HG03095 (cell line): ENCODE results near the gene USP17L18.
"Not testable (repeated sequence)": the region's sequence is repeated elsewhere in the genome, so short reads cannot be mapped to it uniquely, and the experiment has no call there.

ENCODE experiments used
- ATAC-seq: cut with Tn5 transposase; IDR thresholded peaks from one replicate; pipeline ENCODE4 v1.9.1; 2021; ENCODE audit warnings: moderate library complexity; ENCODE audit not compliant: unreplicated experiment

The USP17L18 gene, protein sequence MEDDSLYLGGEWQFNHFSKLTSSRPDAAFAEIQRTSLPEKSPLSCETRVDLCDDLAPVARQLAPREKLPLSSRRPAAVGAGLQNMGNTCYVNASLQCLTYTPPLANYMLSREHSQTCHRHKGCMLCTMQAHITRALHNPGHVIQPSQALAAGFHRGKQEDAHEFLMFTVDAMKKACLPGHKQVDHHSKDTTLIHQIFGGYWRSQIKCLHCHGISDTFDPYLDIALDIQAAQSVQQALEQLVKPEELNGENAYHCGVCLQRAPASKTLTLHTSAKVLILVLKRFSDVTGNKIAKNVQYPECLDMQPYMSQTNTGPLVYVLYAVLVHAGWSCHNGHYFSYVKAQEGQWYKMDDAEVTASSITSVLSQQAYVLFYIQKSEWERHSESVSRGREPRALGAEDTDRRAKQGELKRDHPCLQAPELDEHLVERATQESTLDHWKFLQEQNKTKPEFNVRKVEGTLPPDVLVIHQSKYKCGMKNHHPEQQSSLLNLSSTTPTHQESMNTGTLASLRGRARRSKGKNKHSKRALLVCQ

DNA sequence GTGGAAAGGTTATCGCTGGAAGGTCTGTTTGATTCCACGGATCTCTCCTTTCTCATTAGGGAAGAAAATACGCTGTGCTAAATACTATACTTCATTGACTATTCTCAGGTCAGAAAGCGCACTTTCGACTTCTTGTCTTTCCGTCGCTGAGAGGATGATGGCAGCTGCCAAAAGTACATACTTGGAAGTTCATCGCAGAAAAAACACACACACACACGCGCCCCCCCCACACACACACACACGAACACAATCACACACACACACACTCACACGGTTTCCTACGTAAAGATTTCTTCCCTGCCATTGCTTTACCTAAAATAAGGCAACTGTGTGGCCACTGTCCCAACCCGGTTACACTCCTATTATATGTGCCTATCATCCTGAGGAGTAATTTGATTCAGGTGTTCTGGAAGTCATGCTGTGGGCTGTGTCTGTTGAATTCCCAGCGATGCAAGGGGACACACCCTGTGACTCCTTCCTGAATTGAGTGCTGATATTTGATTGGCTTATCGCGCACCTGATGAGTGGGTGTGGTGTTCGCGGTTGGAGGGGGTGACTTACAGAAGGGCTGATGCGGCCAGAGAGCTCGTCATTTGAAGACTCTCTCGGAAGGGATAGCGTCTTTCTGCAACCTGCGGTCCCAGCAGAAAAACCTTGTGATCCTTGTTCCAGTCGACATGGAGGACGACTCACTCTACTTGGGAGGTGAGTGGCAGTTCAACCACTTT lies at the start of gene USP17L18:
Gene USP17L18, plus strand, starts transcription at position 678 of the 728 bp plus-strand sequence. Its CDS starts 0 bp downstream, at position 678.
- not testable (repeated sequence) for ATAC-seq

DNA sequence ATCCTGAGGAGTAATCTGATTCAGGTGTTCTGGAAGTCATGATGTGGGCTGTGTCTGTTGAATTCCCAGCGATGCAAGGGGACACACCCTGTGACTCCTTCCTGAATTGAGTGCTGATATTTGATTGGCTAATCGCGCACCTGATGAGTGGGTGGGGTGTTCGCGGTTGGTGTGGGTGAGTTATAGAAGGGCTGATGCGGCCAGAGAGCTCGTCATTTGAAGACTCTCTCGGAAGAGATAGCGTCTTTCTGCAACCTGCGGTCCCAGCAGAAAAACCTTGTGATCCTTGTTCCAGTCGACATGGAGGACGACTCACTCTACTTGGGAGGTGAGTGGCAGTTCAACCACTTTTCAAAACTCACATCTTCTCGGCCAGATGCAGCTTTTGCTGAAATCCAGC lies 38.1 kb upstream of the USP17L18 start, which contains the start of gene USP17L10:
Gene USP17L10, plus strand, starts transcription at position 301 of the 400 bp plus-strand sequence. Its CDS starts 0 bp downstream, at position 301.
- not testable (repeated sequence) for ATAC-seq

DNA sequence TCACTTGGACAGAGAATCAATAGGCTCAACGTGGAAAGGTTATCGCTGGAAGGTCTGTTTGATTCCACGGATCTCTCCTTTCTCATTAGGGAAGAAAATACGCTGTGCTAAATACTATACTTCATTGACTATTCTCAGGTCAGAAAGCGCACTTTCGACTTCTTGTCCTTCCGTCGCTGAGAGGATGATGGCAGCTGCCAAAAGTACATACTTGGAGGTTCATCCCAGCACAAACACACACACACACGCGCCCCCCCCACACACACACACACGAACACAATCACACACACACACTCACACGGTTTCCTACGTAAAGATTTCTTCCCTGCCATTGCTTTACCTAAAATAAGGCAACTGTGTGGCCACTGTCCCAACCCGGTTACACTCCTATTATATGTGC lies 33.7 kb upstream of the USP17L18 start:
- not testable (repeated sequence) for ATAC-seq

DNA sequence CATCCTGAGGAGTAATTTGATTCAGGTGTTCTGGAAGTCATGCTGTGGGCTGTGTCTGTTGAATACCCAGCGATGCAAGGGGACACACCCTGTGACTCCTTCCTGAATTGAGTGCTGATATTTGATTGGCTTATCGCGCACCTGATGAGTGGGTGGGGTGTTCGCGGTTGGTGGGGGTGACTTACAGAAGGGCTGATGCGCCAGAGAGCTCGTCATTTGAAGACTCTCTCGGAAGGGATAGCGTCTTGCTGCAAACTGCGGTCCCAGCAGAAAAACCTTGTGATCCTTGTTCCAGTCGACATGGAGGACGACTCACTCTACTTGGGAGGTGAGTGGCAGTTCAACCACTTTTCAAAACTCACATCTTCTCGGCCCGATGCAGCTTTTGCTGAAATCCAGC lies 33.3 kb upstream of the USP17L18 start, which contains the start of gene USP17L11:
Gene USP17L11, plus strand, starts transcription at position 301 of the 400 bp plus-strand sequence. Its CDS starts 0 bp downstream, at position 301.
- not testable (repeated sequence) for ATAC-seq

DNA sequence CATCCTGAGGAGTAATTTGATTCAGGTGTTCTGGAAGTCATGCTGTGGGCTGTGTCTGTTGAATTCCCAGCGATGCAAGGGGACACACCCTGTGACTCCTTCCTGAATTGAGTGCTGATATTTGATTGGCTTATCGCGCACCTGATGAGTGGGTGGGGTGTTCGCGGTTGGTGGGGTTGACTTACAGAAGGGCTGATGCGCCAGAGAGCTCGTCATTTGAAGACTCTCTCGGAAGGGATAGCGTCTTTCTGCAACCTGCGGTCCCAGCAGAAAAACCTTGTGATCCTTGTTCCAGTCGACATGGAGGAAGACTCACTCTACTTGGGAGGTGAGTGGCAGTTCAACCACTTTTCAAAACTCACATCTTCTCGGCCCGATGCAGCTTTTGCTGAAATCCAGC lies 28.6 kb upstream of the USP17L18 start, which contains the start of gene USP17L12:
Gene USP17L12, plus strand, starts transcription at position 301 of the 400 bp plus-strand sequence. Its CDS starts 0 bp downstream, at position 301.
- ATAC-seq = not testable (repeated sequence)

DNA sequence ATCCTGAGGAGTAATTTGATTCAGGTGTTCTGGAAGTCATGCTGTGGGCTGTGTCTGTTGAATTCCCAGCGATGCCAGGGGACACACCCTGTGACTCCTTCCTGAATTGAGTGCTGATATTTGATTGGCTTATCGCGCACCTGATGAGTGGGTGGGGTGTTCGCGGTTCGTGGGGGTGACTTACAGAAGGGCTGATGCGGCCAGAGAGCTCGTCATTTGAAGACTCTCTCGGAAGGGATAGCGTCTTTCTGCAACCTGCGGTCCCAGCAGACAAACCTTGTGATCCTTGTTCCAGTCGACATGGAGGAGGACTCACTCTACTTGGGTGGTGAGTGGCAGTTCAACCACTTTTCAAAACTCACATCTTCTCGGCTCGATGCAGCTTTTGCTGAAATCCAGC lies 23.8 kb upstream of the USP17L18 start, which contains the start of gene USP17L13:
Gene USP17L13, plus strand, starts transcription at position 301 of the 400 bp plus-strand sequence. Its CDS starts 0 bp downstream, at position 301.
- not testable (repeated sequence) for ATAC-seq

DNA sequence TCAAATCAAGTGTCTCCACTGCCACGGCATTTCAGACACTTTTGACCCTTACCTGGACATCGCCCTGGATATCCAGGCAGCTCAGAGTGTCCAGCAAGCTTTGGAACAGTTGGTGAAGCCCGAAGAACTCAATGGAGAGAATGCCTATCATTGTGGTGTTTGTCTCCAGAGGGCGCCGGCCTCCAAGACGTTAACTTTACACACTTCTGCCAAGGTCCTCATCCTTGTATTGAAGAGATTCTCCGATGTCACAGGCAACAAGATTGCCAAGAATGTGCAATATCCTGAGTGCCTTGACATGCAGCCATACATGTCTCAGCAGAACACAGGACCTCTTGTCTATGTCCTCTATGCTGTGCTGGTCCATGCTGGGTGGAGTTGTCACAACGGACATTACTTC lies 18.2 kb upstream of the USP17L18 start:
- ATAC-seq = not testable (repeated sequence)

DNA sequence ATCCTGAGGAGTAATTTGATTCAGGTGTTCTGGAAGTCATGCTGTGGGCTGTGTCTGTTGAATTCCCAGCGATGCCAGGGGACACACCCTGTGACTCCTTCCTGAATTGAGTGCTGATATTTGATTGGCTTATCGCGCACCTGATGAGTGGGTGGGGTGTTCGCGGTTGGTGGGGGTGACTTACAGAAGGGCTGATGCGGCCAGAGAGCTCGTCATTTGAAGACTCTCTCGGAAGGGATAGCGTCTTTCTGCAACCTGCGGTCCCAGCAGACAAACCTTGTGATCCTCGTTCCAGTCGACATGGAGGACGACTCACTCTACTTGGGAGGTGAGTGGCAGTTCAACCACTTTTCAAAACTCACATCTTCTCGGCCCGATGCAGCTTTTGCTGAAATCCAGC lies 14.3 kb upstream of the USP17L18 start, which contains the start of gene USP17L15:
Gene USP17L15, plus strand, starts transcription at position 301 of the 400 bp plus-strand sequence. Its CDS starts 0 bp downstream, at position 301.
- not testable (repeated sequence) for ATAC-seq

DNA sequence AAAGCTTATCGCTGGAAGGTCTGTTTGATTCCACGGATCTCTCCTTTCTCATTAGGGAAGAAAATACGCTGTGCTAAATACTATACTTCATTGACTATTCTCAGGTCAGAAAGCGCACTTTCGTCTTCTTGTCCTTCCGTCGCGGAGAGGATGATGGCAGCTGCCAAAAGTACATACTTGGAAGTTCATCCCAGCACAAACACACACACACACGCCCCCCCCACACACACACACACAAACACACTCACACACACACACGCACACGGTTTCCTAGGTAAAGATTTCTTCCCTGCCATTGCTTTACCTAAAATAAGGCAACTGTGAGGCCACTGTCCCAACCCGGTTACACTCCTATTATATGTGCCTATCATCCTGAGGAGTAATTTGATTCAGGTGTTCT lies 10.0 kb upstream of the USP17L18 start:
- ATAC-seq = not testable (repeated sequence)

DNA sequence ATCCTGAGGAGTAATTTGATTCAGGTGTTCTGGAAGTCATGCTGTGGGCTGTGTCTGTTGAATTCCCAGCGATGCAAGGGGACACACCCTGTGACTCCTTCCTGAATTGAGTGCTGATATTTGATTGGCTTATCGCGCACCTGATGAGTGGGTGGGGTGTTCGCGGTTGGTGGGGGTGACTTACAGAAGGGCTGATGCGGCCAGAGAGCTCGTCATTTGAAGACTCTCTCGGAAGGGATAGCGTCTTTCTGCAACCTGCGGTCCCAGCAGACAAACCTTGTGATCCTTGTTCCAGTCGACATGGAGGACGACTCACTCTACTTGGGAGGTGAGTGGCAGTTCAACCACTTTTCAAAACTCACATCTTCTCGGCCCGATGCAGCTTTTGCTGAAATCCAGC lies 4.9 kb upstream of the USP17L18 start, which contains the start of gene USP17L17:
Gene USP17L17, plus strand, starts transcription at position 301 of the 400 bp plus-strand sequence. Its CDS starts 0 bp downstream, at position 301.
- ATAC-seq = not testable (repeated sequence)

DNA sequence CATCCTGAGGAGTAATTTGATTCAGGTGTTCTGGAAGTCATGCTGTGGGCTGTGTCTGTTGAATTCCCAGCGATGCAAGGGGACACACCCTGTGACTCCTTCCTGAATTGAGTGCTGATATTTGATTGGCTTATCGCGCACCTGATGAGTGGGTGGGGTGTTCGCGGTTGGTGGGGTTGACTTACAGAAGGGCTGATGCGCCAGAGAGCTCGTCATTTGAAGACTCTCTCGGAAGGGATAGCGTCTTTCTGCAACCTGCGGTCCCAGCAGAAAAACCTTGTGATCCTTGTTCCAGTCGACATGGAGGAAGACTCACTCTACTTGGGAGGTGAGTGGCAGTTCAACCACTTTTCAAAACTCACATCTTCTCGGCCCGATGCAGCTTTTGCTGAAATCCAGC lies 4.6 kb downstream of the USP17L18 start, which contains the start of gene USP17L19:
Gene USP17L19, plus strand, starts transcription at position 301 of the 400 bp plus-strand sequence. Its CDS starts 0 bp downstream, at position 301.
- ATAC-seq = not testable (repeated sequence)

DNA sequence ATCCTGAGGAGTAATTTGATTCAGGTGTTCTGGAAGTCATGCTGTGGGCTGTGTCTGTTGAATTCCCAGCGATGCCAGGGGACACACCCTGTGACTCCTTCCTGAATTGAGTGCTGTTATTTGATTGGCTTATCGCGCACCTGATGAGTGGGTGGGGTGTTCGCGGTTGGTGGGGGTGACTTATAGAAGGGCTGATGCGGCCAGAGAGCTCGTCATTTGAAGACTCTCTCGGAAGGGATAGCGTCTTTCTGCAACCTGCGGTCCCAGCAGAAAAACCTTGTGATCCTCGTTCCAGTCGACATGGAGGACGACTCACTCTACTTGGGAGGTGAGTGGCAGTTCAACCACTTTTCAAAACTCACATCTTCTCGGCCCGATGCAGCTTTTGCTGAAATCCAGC lies 9.4 kb downstream of the USP17L18 start, which contains the start of gene USP17L20:
Gene USP17L20, plus strand, starts transcription at position 301 of the 400 bp plus-strand sequence. Its CDS starts 0 bp downstream, at position 301.
- ATAC-seq = not testable (repeated sequence)

DNA sequence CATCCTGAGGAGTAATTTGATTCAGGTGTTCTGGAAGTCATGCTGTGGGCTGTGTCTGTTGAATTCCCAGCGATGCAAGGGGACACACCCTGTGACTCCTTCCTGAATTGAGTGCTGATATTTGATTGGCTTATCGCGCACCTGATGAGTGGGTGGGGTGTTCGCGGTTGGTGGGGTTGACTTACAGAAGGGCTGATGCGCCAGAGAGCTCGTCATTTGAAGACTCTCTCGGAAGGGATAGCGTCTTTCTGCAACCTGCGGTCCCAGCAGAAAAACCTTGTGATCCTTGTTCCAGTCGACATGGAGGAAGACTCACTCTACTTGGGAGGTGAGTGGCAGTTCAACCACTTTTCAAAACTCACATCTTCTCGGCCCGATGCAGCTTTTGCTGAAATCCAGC lies 14.1 kb downstream of the USP17L18 start, which contains the start of gene USP17L21:
Gene USP17L21, plus strand, starts transcription at position 301 of the 400 bp plus-strand sequence. Its CDS starts 0 bp downstream, at position 301.
- not testable (repeated sequence) for ATAC-seq

DNA sequence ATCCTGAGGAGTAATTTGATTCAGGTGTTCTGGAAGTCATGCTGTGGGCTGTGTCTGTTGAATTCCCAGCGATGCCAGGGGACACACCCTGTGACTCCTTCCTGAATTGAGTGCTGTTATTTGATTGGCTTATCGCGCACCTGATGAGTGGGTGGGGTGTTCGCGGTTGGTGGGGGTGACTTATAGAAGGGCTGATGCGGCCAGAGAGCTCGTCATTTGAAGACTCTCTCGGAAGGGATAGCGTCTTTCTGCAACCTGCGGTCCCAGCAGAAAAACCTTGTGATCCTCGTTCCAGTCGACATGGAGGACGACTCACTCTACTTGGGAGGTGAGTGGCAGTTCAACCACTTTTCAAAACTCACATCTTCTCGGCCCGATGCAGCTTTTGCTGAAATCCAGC lies 18.9 kb downstream of the USP17L18 start, which contains the start of gene USP17L22:
Gene USP17L22, plus strand, starts transcription at position 301 of the 400 bp plus-strand sequence. Its CDS starts 0 bp downstream, at position 301.
- not testable (repeated sequence) for ATAC-seq

DNA sequence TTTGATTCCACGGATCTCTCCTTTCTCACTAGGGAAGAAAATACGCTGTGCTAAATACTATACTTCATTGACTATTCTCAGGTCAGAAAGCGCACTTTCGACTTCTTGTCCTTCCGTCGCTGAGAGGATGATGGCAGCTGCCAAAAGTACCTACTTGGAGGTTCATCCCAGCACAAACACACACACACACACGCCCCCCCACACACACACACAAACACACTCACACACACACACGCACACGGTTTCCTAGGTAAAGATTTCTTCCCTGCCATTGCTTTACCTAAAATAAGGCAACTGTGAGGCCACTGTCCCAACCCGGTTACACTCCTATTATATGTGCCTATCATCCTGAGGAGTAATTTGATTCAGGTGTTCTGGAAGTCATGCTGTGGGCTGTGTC lies 23.3 kb downstream of the USP17L18 start:
- not testable (repeated sequence) for ATAC-seq
